ENCODE measurements around the gene LAIR2. TPM values are rescaled to one million over a fixed set of nuclear protein-coding genes. Genes with fewer than 3 reads are reported as not detected.

The LAIR2 gene
- total and polyA plus RNA-seq, 12 donors = 0.91 to 1.4 TPM; not detected in 10

- TF ChIP-seq POLR2A (IDR thresholded peaks at IDR 0.05) = no peak
- TF ChIP-seq, protein P1, sequence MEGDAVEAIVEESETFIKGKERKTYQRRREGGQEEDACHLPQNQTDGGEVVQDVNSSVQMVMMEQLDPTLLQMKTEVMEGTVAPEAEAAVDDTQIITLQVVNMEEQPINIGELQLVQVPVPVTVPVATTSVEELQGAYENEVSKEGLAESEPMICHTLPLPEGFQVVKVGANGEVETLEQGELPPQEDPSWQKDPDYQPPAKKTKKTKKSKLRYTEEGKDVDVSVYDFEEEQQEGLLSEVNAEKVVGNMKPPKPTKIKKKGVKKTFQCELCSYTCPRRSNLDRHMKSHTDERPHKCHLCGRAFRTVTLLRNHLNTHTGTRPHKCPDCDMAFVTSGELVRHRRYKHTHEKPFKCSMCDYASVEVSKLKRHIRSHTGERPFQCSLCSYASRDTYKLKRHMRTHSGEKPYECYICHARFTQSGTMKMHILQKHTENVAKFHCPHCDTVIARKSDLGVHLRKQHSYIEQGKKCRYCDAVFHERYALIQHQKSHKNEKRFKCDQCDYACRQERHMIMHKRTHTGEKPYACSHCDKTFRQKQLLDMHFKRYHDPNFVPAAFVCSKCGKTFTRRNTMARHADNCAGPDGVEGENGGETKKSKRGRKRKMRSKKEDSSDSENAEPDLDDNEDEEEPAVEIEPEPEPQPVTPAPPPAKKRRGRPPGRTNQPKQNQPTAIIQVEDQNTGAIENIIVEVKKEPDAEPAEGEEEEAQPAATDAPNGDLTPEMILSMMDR (IDR thresholded peaks at IDR 0.05) = no peak
- intact Hi-C loops (cut with DNase I) = no loop called here
These were observed 43.9 kb upstream of the LAIR2 start for GRCh38 chr19:54458648-54459281.

DNA sequence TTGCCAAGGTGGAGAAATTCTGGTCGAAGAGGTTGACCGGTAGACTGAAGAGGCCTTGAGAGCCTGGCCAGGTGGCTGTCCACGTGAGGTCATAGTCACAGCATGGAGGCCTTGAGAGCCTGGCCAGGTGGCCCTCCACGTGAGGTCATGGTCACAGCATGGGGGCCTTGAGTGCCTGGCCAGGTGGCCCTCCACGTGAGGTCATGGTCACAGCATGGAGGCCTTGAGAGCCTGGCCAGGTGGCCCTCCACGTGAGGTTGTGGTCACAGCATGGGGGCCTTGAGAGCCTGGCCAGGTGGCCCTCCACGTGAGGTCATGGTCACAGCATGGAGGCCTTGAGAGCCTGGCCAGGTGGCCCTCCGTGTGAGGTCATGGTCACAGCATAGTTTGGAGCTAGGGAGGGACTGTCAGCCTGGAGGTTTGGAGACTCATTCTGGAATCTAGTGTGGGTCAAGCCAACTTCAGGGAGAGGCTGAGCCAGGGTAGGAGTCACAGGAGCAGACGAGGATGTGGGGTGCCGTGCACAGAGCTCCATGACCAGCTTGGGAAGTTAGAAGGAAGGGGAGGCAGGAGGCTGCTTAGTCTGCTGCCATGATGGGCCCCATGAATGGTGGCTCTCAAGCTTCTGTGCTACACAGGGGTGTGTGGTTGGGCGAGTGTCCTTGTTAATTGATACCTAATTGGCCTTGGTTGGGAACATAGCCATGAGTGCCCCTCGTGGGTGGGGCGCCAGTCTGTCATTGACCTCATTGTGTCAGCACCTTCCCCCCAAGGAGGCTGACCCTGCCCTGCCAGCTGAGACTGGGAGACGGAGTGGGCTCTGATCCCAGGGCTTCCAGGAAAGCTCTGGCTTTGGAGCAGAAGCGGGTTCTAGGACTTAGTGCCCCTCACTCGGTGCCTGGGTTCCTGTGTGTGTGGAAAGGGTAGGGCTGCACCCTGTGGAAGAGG is 43.1 kb upstream of the LAIR2 start:
- H3K9me3 ChIP-seq (replicated peaks in 1 of 3) = no peaks in the 10 kb centered on the region
- peaks cover 0 to 79% of the 10 kb centered on the region in 2 donors for H3K36me3 ChIP-seq (replicated peaks in 1 of 2)
- peak overlapping the region in 3 of 5 donors; percentile 24 to 73 (median 52) for H3K27ac ChIP-seq
- 47 to 53% (median 49%) methylated on average over 7 to 16 of the region's 16 CpGs for WGBS, 4 donors
- TF ChIP-seq, protein P1 (IDR thresholded peaks at IDR 0.05) = no peak
- TF ChIP-seq POLR2A (IDR thresholded peaks at IDR 0.05) = no peak
- H3K27me3 ChIP-seq = no peaks in the 10 kb centered on the region
- intact Hi-C loops (cut with DNase I) = no loop called here
- peak in 1 of 7 donors; percentile 34 for DNase-seq
- no peak overlapping the region for H3K4me3 ChIP-seq
- peaks cover 16 to 27% of the 10 kb centered on the region in 2 donors for H3K4me1 ChIP-seq (replicated peaks in 1 of 2)

More at GRCh38 chr19:54458648-54459281, 43.9 kb upstream of the LAIR2 start:
- DNase-seq = peak in 4 of 7 donors; percentile 25 to 47 (median 39)
- Histone ChIP-seq H3K27me3 (no peaks in the 10 kb centered on the region), H3K4me3 (no peak overlapping the region), H3K27ac (peak overlapping the region in 2 of 5 donors; percentile 52 to 73), H3K36me3 (replicated peaks in 1 of 2) (peaks cover 0 to 87% of the 10 kb centered on the region in 2 donors), H3K4me1 (replicated peaks in 1 of 2) (peaks cover 11 to 27% of the 10 kb centered on the region in 2 donors), H3K9me3 (replicated peaks in 1 of 3) (no peaks in the 10 kb centered on the region)
- 77 to 84% (median 82%) methylated on average over 10 to 11 of the region's 11 CpGs for WGBS, 4 donors

GRCh38 chr19:54460230-54461005 is 42.2 kb upstream of the LAIR2 start:
- no peak for TF ChIP-seq POLR2A (IDR thresholded peaks at IDR 0.05)
- TF ChIP-seq, protein P1 (IDR thresholded peaks at IDR 0.05) = no peak
- no peaks in the 10 kb centered on the region for H3K27me3 ChIP-seq
- DNase-seq = peak in 2 of 7 donors; percentile 23 to 27
- no peaks in the 10 kb centered on the region for H3K9me3 ChIP-seq (replicated peaks in 1 of 3)
- peak overlapping the region in 2 of 5 donors; percentile 52 to 73 for H3K27ac ChIP-seq
- H3K4me3 ChIP-seq = no peak overlapping the region
- intact Hi-C loops (cut with DNase I) = no loop called here
- WGBS, 4 donors = 80 to 83% (median 81%) methylated on average over 10 to 39 of the region's 39 CpGs
- peaks cover 0 to 71% of the 10 kb centered on the region in 2 donors for H3K36me3 ChIP-seq (replicated peaks in 1 of 2)
- H3K4me1 ChIP-seq (replicated peaks in 1 of 2) = peaks cover 16 to 27% of the 10 kb centered on the region in 2 donors
